H9 (cell line): ENCODE measurements around the gene COPRS. TPM values are rescaled to one million over a fixed set of nuclear protein-coding genes. Genes with fewer than 3 reads are reported as not detected.
"Not testable (repeated sequence)": the region's sequence is repeated elsewhere in the genome, so short reads cannot be mapped to it uniquely, and the experiment has no call there.

Experiments
- DNase-seq: peaks from one replicate; pipeline ENCODE4 v3.0.0-alpha.2; 2017
- H2AFZ ChIP-seq: one replicate; pipeline ENCODE4 v1.6.1; 2013; ENCODE audit warnings: mild to moderate bottlenecking, low read length, control low read depth, moderate library complexity
- H2AK5ac ChIP-seq: 2 replicates; pipeline ENCODE4 v1.6.1; 2013; ENCODE audit warnings: low read length, control low read depth, mixed read lengths; ENCODE audit not compliant: insufficient read length
- H2BK120ac ChIP-seq: one replicate; pipeline ENCODE4 v1.6.1; 2013; ENCODE audit warnings: low read depth, mild to moderate bottlenecking, low read length, control low read depth, inconsistent platforms; ENCODE audit not compliant: poor library complexity, severe bottlenecking
- H2BK12ac ChIP-seq: 2 replicates; pipeline ENCODE4 v1.6.1; 2013; ENCODE audit warnings: low read length, control low read depth, mixed read lengths, low read depth; ENCODE audit not compliant: insufficient read length
- H2BK15ac ChIP-seq: 2 replicates; pipeline ENCODE4 v1.6.1; 2013; ENCODE audit warnings: low read depth, low read length, control low read depth
- H2BK20ac ChIP-seq: one replicate; pipeline ENCODE4 v1.6.1; 2013; ENCODE audit warnings: low read depth, mild to moderate bottlenecking, low read length, control low read depth, inconsistent platforms; ENCODE audit not compliant: poor library complexity, severe bottlenecking
- H2BK5ac ChIP-seq: 2 replicates; pipeline ENCODE4 v1.6.1; 2013; ENCODE audit warnings: low read length, control low read depth, mixed read lengths; ENCODE audit not compliant: insufficient read length
- H3K14ac ChIP-seq: 2 replicates; pipeline ENCODE4 v1.6.1; 2013; ENCODE audit warnings: low read length, control low read depth; ENCODE audit not compliant: insufficient read depth
- H3K18ac ChIP-seq: 2 replicates; pipeline ENCODE4 v1.6.1; 2013; ENCODE audit warnings: low read depth, mild to moderate bottlenecking, mixed read lengths, low read length, control low read depth; ENCODE audit not compliant: insufficient read length
- H3K23ac ChIP-seq: 2 replicates; pipeline ENCODE4 v1.6.1; 2013; ENCODE audit warnings: low read length, control low read depth, mixed read lengths, low read depth; ENCODE audit not compliant: insufficient read length
- H3K23me2 ChIP-seq: 2 replicates; pipeline ENCODE4 v1.6.1; 2013; ENCODE audit warnings: low read depth, mild to moderate bottlenecking, mixed read lengths, low read length, control low read depth; ENCODE audit not compliant: insufficient read length, poor library complexity, severe bottlenecking
- H3K27ac ChIP-seq: 2 replicates; pipeline ENCODE4 v1.5.1; 2013; ENCODE audit warnings: low read length, control low read depth, mixed read lengths, low read depth; ENCODE audit not compliant: insufficient read length
- H3K27me3 ChIP-seq: 2 replicates; pipeline ENCODE4 v1.6.1; 2013; ENCODE audit warnings: low read length, control low read depth, inconsistent platforms; ENCODE audit not compliant: insufficient read depth
- H3K4ac ChIP-seq: 2 replicates; pipeline ENCODE4 v1.6.1; 2013; ENCODE audit warnings: low read depth, mild to moderate bottlenecking, control low read depth, inconsistent platforms, low read length, moderate library complexity
- H3K4me1 ChIP-seq: 2 replicates; pipeline ENCODE4 v1.6.1; 2013; ENCODE audit warnings: low read length, control low read depth, inconsistent platforms; ENCODE audit not compliant: insufficient read depth
- H3K4me2 ChIP-seq: 2 replicates; pipeline ENCODE4 v1.6.1; 2013; ENCODE audit warnings: low read length, control low read depth, mixed read lengths; ENCODE audit not compliant: insufficient read length, insufficient read depth
- H3K56ac ChIP-seq: 2 replicates; pipeline ENCODE4 v1.6.1; 2013; ENCODE audit warnings: low read depth, mild to moderate bottlenecking, mixed read lengths, low read length, control low read depth; ENCODE audit not compliant: insufficient read length
- H3K79me1 ChIP-seq: 2 replicates; pipeline ENCODE4 v1.6.1; 2013; ENCODE audit warnings: low read depth, mild to moderate bottlenecking, moderate library complexity, low read length, control low read depth, inconsistent platforms; ENCODE audit not compliant: insufficient read depth, poor library complexity, severe bottlenecking
- H3K79me2 ChIP-seq: 2 replicates; pipeline ENCODE4 v1.6.1; 2013; ENCODE audit warnings: low read length, control low read depth, inconsistent platforms; ENCODE audit not compliant: insufficient read depth
- H3K9ac ChIP-seq: 2 replicates; pipeline ENCODE4 v1.6.1; 2013; ENCODE audit warnings: low read length, control low read depth, mixed read lengths; ENCODE audit not compliant: insufficient read length; ENCODE audit errors: extremely low read depth
- H3K9me3 ChIP-seq: one replicate; pipeline ENCODE4 v1.6.1; 2013; ENCODE audit warnings: low read depth, low read length, inconsistent platforms; ENCODE audit not compliant: control insufficient read depth
- H3T11ph ChIP-seq: one replicate; pipeline ENCODE4 v1.6.1; 2013; ENCODE audit warnings: mild to moderate bottlenecking, low read length, control low read depth, inconsistent platforms
- H4K20me1 ChIP-seq: one replicate; pipeline ENCODE4 v1.6.1; 2013; ENCODE audit not compliant: control insufficient read depth, insufficient read length, insufficient read depth
- H4K5ac ChIP-seq: 2 replicates; pipeline ENCODE4 v1.6.1; 2013; ENCODE audit warnings: low read depth, mild to moderate bottlenecking, mixed read lengths, low read length, control low read depth; ENCODE audit not compliant: insufficient read length
- H4K8ac ChIP-seq: replicated peaks from 2 replicates; pipeline ENCODE4 v1.6.1; 2013; ENCODE audit warnings: low read length, control low read depth, mixed read lengths, low read depth; ENCODE audit not compliant: insufficient read length
- H4K91ac ChIP-seq: 2 replicates; pipeline ENCODE4 v1.6.1; 2013; ENCODE audit warnings: low read depth, mild to moderate bottlenecking, moderate library complexity, mixed read lengths, low read length, control low read depth; ENCODE audit not compliant: insufficient read length
- H3K27ac Mint-ChIP-seq, 3 experiments: 2 replicates in 2 of 3; 3 replicates in 1 of 3; pipeline ENCODE4 v1.8.0; 2020 to 2021; ENCODE audit warnings: mixed read lengths in 3 of 3, mild to moderate bottlenecking in 1 of 3, moderate library complexity in 1 of 3
- H3K27me3 Mint-ChIP-seq: 2 replicates; pipeline ENCODE4 v1.8.0; 2021; ENCODE audit warnings: low read depth, mild to moderate bottlenecking, moderate library complexity, mixed read lengths
- H3K36me3 Mint-ChIP-seq, 3 experiments: 2 replicates in 2 of 3; 3 replicates in 1 of 3; pipeline ENCODE4 v1.8.0; 2020 to 2021; ENCODE audit warnings: low read depth in 3 of 3, mixed read lengths in 3 of 3; ENCODE audit not compliant: insufficient read depth in 1 of 3
- H3K4me1 Mint-ChIP-seq, 2 experiments: 2 replicates each; pipeline ENCODE4 v1.8.0; 2020; ENCODE audit warnings: mixed read lengths in 2 of 2
- H3K4me3 Mint-ChIP-seq, 2 experiments: 2 replicates in 1 of 2; 3 replicates in 1 of 2; pipeline ENCODE4 v1.8.0; 2020 to 2021; ENCODE audit warnings: mild to moderate bottlenecking in 2 of 2, mixed read lengths in 2 of 2, moderate library complexity in 1 of 2
- H3K9me3 Mint-ChIP-seq, 2 experiments: 2 replicates in 1 of 2; 3 replicates in 1 of 2; pipeline ENCODE4 v1.8.0; 2020; ENCODE audit warnings: mild to moderate bottlenecking in 2 of 2, mixed read lengths in 2 of 2, moderate library complexity in 1 of 2
- CTCF ChIP-seq: fragments of 200-600 bp; sonication (generic); conservative IDR thresholded peaks from 3 replicates; pipeline ENCODE4 v1.8.0; 2021; ENCODE audit warnings: antibody characterized with exemption, mild to moderate bottlenecking
- WGBS: extraction: QIAGEN DNeasy Blood & Tissue Kit; methylation state at CpG from one replicate; pipeline ENCODE4 v1.1.7; 2013; ENCODE audit warnings: missing lambda C conversion rate, low lambda C conversion rate, mixed read lengths; ENCODE audit not compliant: insufficient read length; ENCODE audit errors: extremely low coverage; 5-methylcytosine and 5-hydroxymethylcytosine counted together
- total RNA-seq: library from RNA; stranded (reverse); gene quantifications from 2 replicates; pipeline ENCODE4 v1.2.1, GENCODE V29; 2021

The COPRS gene
- total RNA-seq, 1 experiment from 2014 or later, result 43.8 TPM

- no peak overlapping the region for H3K9ac ChIP-seq
- WGBS, result no CpG with 5 or more reads among the region's 4 CpGs
- no peak overlapping the region for H3K27ac ChIP-seq
- H3T11ph ChIP-seq, result no peak overlapping the region
- H3K4me3 Mint-ChIP-seq, result no peak overlapping the region
- no peak overlapping the region for H4K91ac ChIP-seq
- no peaks in the 10 kb centered on the region for H3K27me3 ChIP-seq
- H3K27me3 Mint-ChIP-seq, result no peaks in the 10 kb centered on the region
- TF ChIP-seq CTCF, result no peak
- no peaks in the 10 kb centered on the region for H3K79me2 ChIP-seq
- H2BK5ac ChIP-seq, result no peak overlapping the region
- H3K9me3 ChIP-seq, result no peaks in the 10 kb centered on the region
- H4K5ac ChIP-seq, result no peak overlapping the region
- H2AFZ ChIP-seq, result no peak overlapping the region
- H3K9me3 Mint-ChIP-seq, result 0 out of 5 replicates have a peak, but pooled peaks cover 0 to 2% of the 10 kb centered on the region in 2 experiments
- H3K27ac Mint-ChIP-seq, result no peak overlapping the region
- H3K4me2 ChIP-seq, result no peak overlapping the region
- no peak for DNase-seq
- no peaks in the 10 kb centered on the region for H3K79me1 ChIP-seq
- no peaks in the 10 kb centered on the region for H3K4me1 Mint-ChIP-seq
- H2BK12ac ChIP-seq, result no peak overlapping the region
- H3K56ac ChIP-seq, result no peak overlapping the region
- H2AK5ac ChIP-seq, result no peak overlapping the region
- no peak overlapping the region for H3K14ac ChIP-seq
- no peaks in the 10 kb centered on the region for H3K4me1 ChIP-seq
- H2BK20ac ChIP-seq, result no peak overlapping the region
- no peaks in the 10 kb centered on the region for H3K23me2 ChIP-seq
- no peak overlapping the region for H3K23ac ChIP-seq
- no peak overlapping the region for H2BK15ac ChIP-seq
- H3K4ac ChIP-seq, result no peak overlapping the region
- H4K20me1 ChIP-seq, result no peaks in the 10 kb centered on the region
- H3K18ac ChIP-seq, result no peak overlapping the region
- H4K8ac ChIP-seq, result no peak overlapping the region
- no peak overlapping the region for H2BK120ac ChIP-seq
- no peaks in the 10 kb centered on the region for H3K36me3 Mint-ChIP-seq
Measured at GRCh38 chr17:31811101-31811500, 47.9 kb downstream of the COPRS start.

- H3T11ph ChIP-seq, H4K91ac ChIP-seq, H3K14ac ChIP-seq, H3K4me3 Mint-ChIP-seq, H3K4me2 ChIP-seq, H2AK5ac ChIP-seq, H3K27me3 ChIP-seq, H3K27ac Mint-ChIP-seq, H2BK15ac ChIP-seq, H3K9ac ChIP-seq, H3K79me2 ChIP-seq, H3K23ac ChIP-seq, H3K79me1 ChIP-seq, H2BK120ac ChIP-seq, H4K8ac ChIP-seq, H3K4ac ChIP-seq, H3K18ac ChIP-seq, H2AFZ ChIP-seq, H3K9me3 ChIP-seq, H2BK20ac ChIP-seq, H2BK12ac ChIP-seq, H3K56ac ChIP-seq, H3K4me1 Mint-ChIP-seq, H3K23me2 ChIP-seq, H4K5ac ChIP-seq, H2BK5ac ChIP-seq, H3K36me3 Mint-ChIP-seq, H3K27ac ChIP-seq, H3K27me3 Mint-ChIP-seq, DNase-seq, H4K20me1 ChIP-seq, H3K4me1 ChIP-seq, H3K9me3 Mint-ChIP-seq: not testable (repeated sequence)
- WGBS, result no CpG with 5 or more reads among the region's 7 CpGs
Measured at GRCh38 chr17:31809876-31810275, 49.2 kb downstream of the COPRS start.
